Choroid plexus epithelial cell (primary cell): Measurements from ENCODE around the gene DDIT3.

Experiments used
- DNase-seq: peaks from one replicate; pipeline ENCODE4 v3.0.0-alpha.2; 2010; ENCODE audit warnings: low read depth
- H3K4me3 ChIP-seq: 2 replicates; pipeline ENCODE4 v1.5.1; 2011; ENCODE audit warnings: low read depth, mild to moderate bottlenecking, control low read depth, low read length, moderate library complexity
- CTCF ChIP-seq: conservative IDR thresholded peaks from 2 replicates; pipeline ENCODE4 v1.5.1; 2011; ENCODE audit warnings: low read depth, mild to moderate bottlenecking, control low read depth, inconsistent platforms, low read length, moderate library complexity

DDIT3 gene

GRCh38 chr12:57536597-57536942 is 16.3 kb upstream of the DDIT3 start:
- H3K4me3 ChIP-seq = no peak overlapping the region
- TF ChIP-seq CTCF = no peak
- DNase-seq = no peak

- no peak overlapping the region for H3K4me3 ChIP-seq
- no peak for DNase-seq
- no peak for TF ChIP-seq CTCF
Observed at GRCh38 chr12:57535764-57536596, 15.7 kb upstream of the DDIT3 start.

- no peak overlapping the region for H3K4me3 ChIP-seq
- TF ChIP-seq CTCF = no peak
- no peak for DNase-seq
Observed at GRCh38 chr12:57534991-57535543, 14.8 kb upstream of the DDIT3 start.

- no peak overlapping the region for H3K4me3 ChIP-seq
- TF ChIP-seq CTCF = no peak
- DNase-seq = no peak
Observed at GRCh38 chr12:57534250-57534649, 13.9 kb upstream of the DDIT3 start.

GRCh38 chr12:57533108-57533507 is 12.8 kb upstream of the DDIT3 start:
- no peak overlapping the region for H3K4me3 ChIP-seq
- no peak for TF ChIP-seq CTCF
- DNase-seq = no peak

GRCh38 chr12:57531836-57532235 is 11.5 kb upstream of the DDIT3 start:
- no peak for TF ChIP-seq CTCF
- no peak overlapping the region for H3K4me3 ChIP-seq
- no peak for DNase-seq
